Breast epithelium (tissue), 3 donors: ENCODE results near the gene FLCN.

ENCODE experiments used
- POLR2A ChIP-seq: fragments of 450-650 bp; IDR thresholded peaks from one replicate; pipeline ENCODE4 v1.6.1; 2016; ENCODE audit warnings: antibody characterized with exemption, mild to moderate bottlenecking, moderate library complexity
- POLR2AphosphoS5 ChIP-seq, 3 donors: sonication (generic); formaldehyde crosslinking; IDR thresholded peaks; one replicate each; pipeline ENCODE4 v1.6.1; 2017; ENCODE audit warnings: antibody characterized with exemption in 3 of 3

DNA sequence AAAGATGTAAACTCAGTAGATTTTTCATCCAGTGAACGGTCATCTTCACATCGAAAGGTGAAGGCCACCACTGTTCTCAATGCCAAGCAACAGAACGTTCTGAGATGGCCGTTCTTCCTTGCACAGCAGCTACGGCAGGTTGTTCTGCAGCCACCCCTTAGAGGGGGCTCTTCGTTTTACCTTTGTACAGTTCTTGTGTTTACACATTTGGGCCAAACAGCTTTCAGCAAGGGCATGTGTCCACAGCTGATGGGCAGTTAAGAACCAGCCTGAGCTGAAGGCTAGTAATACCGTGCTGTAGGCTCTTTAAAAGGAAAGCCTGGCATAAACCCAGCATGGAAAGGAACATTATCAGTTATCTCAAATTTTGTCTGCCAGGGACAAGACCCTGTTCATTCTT is 46.8 kb downstream of the FLCN start:
- no peak for TF ChIP-seq POLR2A
- no peak for TF ChIP-seq POLR2AphosphoS5 (IDR thresholded peaks at IDR 0.05)
